CD4-positive, CD25-positive, alpha-beta regulatory T cell (primary cell): ENCODE results near the gene NUDCD3. TPM values are rescaled to one million over a fixed set of nuclear protein-coding genes. Genes with fewer than 3 reads are reported as not detected.
"Not testable (repeated sequence)": the region's sequence is repeated elsewhere in the genome, so short reads cannot be mapped to it uniquely, and the experiment has no call there.

Experiments
- ATAC-seq, 2 donors: fragments of 150-1000 bp; cut with Tn5 transposase; one replicate each; pipeline ENCODE4 v1.10.0; 2021; ENCODE audit warnings: low read depth in 2 of 2, moderate number of reproducible peaks in 2 of 2, moderate library complexity in 1 of 2
- DNase-seq, 3 donors: peaks; one replicate each; pipeline versions ENCODE4 v3.0.0 to v3.0.0-alpha.2; 2012 to 2022; ENCODE audit warnings: mixed read lengths in 1 of 3
- H3K27ac ChIP-seq: one replicate; pipeline ENCODE4 v1.7.0; 2013; ENCODE audit warnings: mild to moderate bottlenecking, low read length; ENCODE audit not compliant: insufficient read depth, poor library complexity, severe bottlenecking
- H3K27me3 ChIP-seq: one replicate; pipeline ENCODE4 v1.7.0; 2013; ENCODE audit warnings: low read length; ENCODE audit not compliant: control insufficient read depth, insufficient read depth
- H3K36me3 ChIP-seq: one replicate; pipeline ENCODE4 v1.7.0; 2013; ENCODE audit warnings: mild to moderate bottlenecking, low read length, moderate library complexity; ENCODE audit not compliant: control insufficient read depth, insufficient read depth
- H3K4me1 ChIP-seq: 2 replicates; pipeline ENCODE4 v1.7.0; 2013; ENCODE audit warnings: mild to moderate bottlenecking, low read length; ENCODE audit not compliant: insufficient read depth, control insufficient read depth, poor library complexity, severe bottlenecking
- H3K4me3 ChIP-seq: one replicate; pipeline ENCODE4 v1.7.0; 2013; ENCODE audit warnings: low read depth, mild to moderate bottlenecking, low read length, moderate library complexity
- H3K9me3 ChIP-seq, 2 experiments: 1 replicate in 1 of 2; 2 replicates in 1 of 2; pipeline ENCODE4 v1.7.0; 2013; ENCODE audit warnings: low read length in 2 of 2, mild to moderate bottlenecking in 1 of 2, moderate library complexity in 1 of 2; ENCODE audit not compliant: control insufficient read depth in 2 of 2
- H3K27ac Mint-ChIP-seq, 3 donors: one replicate each; pipeline ENCODE4 v1.8.0; 2020 to 2022; ENCODE audit warnings: mild to moderate bottlenecking in 3 of 3, mixed read lengths in 3 of 3, moderate library complexity in 2 of 3
- H3K27me3 Mint-ChIP-seq: one replicate; pipeline ENCODE4 v1.8.0; 2022; ENCODE audit warnings: mild to moderate bottlenecking, mixed read lengths
- H3K36me3 Mint-ChIP-seq: one replicate; pipeline ENCODE4 v1.8.0; 2020; ENCODE audit warnings: mixed read lengths
- H3K4me1 Mint-ChIP-seq, 4 donors: one replicate each; pipeline ENCODE4 v1.8.0; 2020 to 2022; ENCODE audit warnings: mixed read lengths in 4 of 4, mild to moderate bottlenecking in 1 of 4
- H3K4me3 Mint-ChIP-seq, 4 donors: one replicate each; pipeline ENCODE4 v1.8.0; 2020 to 2022; ENCODE audit warnings: mild to moderate bottlenecking in 4 of 4, mixed read lengths in 4 of 4, moderate library complexity in 3 of 4
- H3K9me3 Mint-ChIP-seq, 7 donors: one replicate each; pipeline ENCODE4 v1.8.0; 2020 to 2022; ENCODE audit warnings: mixed read lengths in 7 of 7, mild to moderate bottlenecking in 3 of 7, moderate library complexity in 2 of 7
- polyA plus RNA-seq, 4 donors: library from polyadenylated mRNA; unstranded; fragments of 300-500 nt; fragmentation: Illumina TruSeq; gene quantifications; one replicate each; pipeline ENCODE4 v1.2.3, GENCODE V29; 2021
- total RNA-seq: library from RNA; stranded (reverse); gene quantifications from one replicate; pipeline ENCODE4 v1.2.3, GENCODE V29; 2022

NUDCD3 gene
- total and polyA plus RNA-seq, 5 donors from 2014 or later = 55.6 to 85.6 (median 70.1) TPM

GRCh38 chr7:44424762-44425161, 65.7 kb downstream of the NUDCD3 start:
- not testable (repeated sequence) for H3K27ac Mint-ChIP-seq, ATAC-seq, H3K27ac ChIP-seq, H3K9me3 Mint-ChIP-seq, H3K4me3 Mint-ChIP-seq, DNase-seq, H3K4me3 ChIP-seq, H3K9me3 ChIP-seq, H3K27me3 ChIP-seq, H3K27me3 Mint-ChIP-seq, H3K4me1 ChIP-seq
- Mint-ChIP-seq H3K4me1 (peaks cover 7 to 58% (median 45%) of the 10 kb centered on the region in 4 donors), H3K36me3 (peaks cover 58% of the 10 kb centered on the region)
- H3K36me3 ChIP-seq = peaks cover 24% of the 10 kb centered on the region

DNA sequence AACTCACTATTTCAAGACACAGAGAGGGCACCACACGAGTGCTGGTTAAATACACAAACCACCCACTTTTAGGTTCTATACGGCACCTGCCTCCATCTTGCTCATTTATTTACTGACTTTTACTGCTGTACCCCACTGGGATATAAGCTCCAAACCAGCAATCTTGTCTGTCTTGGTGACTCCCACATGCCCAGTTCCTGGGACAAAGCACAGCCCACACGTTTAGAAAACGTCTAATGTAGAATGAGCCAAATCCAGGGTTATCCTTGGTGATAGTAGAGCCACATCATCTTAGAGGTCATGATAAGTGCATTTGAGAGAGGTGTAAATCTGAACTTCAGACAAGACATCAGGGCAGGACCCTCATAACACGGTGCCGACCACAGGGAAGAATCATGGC, 73.5 kb downstream of the NUDCD3 start:
- Histone ChIP-seq H3K27me3 (no peaks in the 10 kb centered on the region), H3K9me3 (no peaks in the 10 kb centered on the region), H3K4me3 (no peak overlapping the region), H3K36me3 (peaks cover 46% of the 10 kb centered on the region), H3K27ac (no peak overlapping the region), H3K4me1 (no peaks in the 10 kb centered on the region)
- H3K27me3 Mint-ChIP-seq = no peaks in the 10 kb centered on the region
- H3K36me3 Mint-ChIP-seq = peaks cover 47% of the 10 kb centered on the region
- peaks cover 25 to 54% (median 42%) of the 10 kb centered on the region in 4 donors for H3K4me1 Mint-ChIP-seq
- H3K27ac Mint-ChIP-seq = peak overlapping the region in 1 of 3 donors; percentile 57
- H3K9me3 Mint-ChIP-seq = no peaks in the 10 kb centered on the region
- no peak overlapping the region for H3K4me3 Mint-ChIP-seq
- ATAC-seq (no peak), DNase-seq (no peak)

GRCh38 chr7:44415510-44415909, 74.9 kb downstream of the NUDCD3 start:
- ATAC-seq = no peak

GRCh38 chr7:44415047-44415446, 75.4 kb downstream of the NUDCD3 start:
- ATAC-seq (no peak), DNase-seq (no peak)
- Histone ChIP-seq H3K4me1 (no peaks in the 10 kb centered on the region), H3K27me3 (no peaks in the 10 kb centered on the region), H3K4me3 (no peak overlapping the region), H3K36me3 (peaks cover 55% of the 10 kb centered on the region), H3K27ac (no peak overlapping the region), H3K9me3 (no peaks in the 10 kb centered on the region)
- Mint-ChIP-seq H3K27ac (peak overlapping the region in 2 of 3 donors; percentile 52 to 71), H3K4me1 (peaks cover 24 to 54% (median 35%) of the 10 kb centered on the region in 4 donors), H3K27me3 (no peaks in the 10 kb centered on the region), H3K36me3 (peaks cover 48% of the 10 kb centered on the region), H3K4me3 (no peak overlapping the region), H3K9me3 (no peaks in the 10 kb centered on the region)

More at GRCh38 chr7:44415510-44415909, 74.9 kb downstream of the NUDCD3 start:
- no peak for DNase-seq
- Mint-ChIP-seq H3K9me3 (no peaks in the 10 kb centered on the region), H3K36me3 (peaks cover 52% of the 10 kb centered on the region), H3K27ac (peak overlapping the region in 1 of 3 donors; percentile 52), H3K4me3 (no peak overlapping the region), H3K4me1 (peaks cover 28 to 54% (median 38%) of the 10 kb centered on the region in 4 donors), H3K27me3 (no peaks in the 10 kb centered on the region)
- H3K27ac ChIP-seq = no peak overlapping the region
- H3K27me3 ChIP-seq = no peaks in the 10 kb centered on the region
- H3K9me3 ChIP-seq = no peaks in the 10 kb centered on the region
- no peak overlapping the region for H3K4me3 ChIP-seq
- H3K36me3 ChIP-seq = peaks cover 55% of the 10 kb centered on the region
- no peaks in the 10 kb centered on the region for H3K4me1 ChIP-seq

DNA sequence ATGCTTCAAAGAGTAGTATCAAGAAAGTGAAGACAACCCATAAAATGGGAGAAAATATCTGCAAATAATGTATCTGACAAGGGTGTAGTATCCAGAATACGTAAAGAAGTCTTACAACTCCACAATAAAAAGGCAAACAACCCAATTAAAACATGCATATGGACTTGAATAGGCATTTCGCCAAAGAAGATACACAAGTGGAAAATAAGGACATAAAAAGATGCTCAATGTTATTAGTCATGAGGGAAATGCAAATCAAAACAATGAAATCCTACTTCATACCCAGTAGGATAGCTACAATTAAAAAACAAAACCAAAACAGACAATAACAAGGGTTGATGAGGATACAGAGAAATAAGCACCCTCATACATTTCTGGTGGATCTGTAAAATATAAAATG, 79.2 kb downstream of the NUDCD3 start:
- Mint-ChIP-seq H3K27ac (no peak overlapping the region), H3K36me3 (peaks cover 38% of the 10 kb centered on the region), H3K9me3 (peaks cover 0 to 2% (median 0%) of the 10 kb centered on the region in 7 donors), H3K27me3 (no peaks in the 10 kb centered on the region), H3K4me3 (no peak overlapping the region), H3K4me1 (peaks cover 33 to 54% (median 39%) of the 10 kb centered on the region in 4 donors)
- H3K27ac ChIP-seq = no peak overlapping the region
- no peak for DNase-seq
- H3K4me1 ChIP-seq = no peaks in the 10 kb centered on the region
- no peak overlapping the region for H3K4me3 ChIP-seq
- no peaks in the 10 kb centered on the region for H3K27me3 ChIP-seq
- no peaks in the 10 kb centered on the region for H3K9me3 ChIP-seq
- ATAC-seq = no peak
- H3K36me3 ChIP-seq = peaks cover 36% of the 10 kb centered on the region

GRCh38 chr7:44408596-44408995, 81.9 kb downstream of the NUDCD3 start:
- H3K36me3 Mint-ChIP-seq = peaks cover 32% of the 10 kb centered on the region
- no peaks in the 10 kb centered on the region for H3K4me1 ChIP-seq
- H3K4me3 ChIP-seq = no peak overlapping the region
- H3K27ac Mint-ChIP-seq = no peak overlapping the region
- ATAC-seq (no peak), DNase-seq (no peak)
- peaks cover 0 to 2% (median 0%) of the 10 kb centered on the region in 7 donors for H3K9me3 Mint-ChIP-seq
- H3K27me3 Mint-ChIP-seq = no peaks in the 10 kb centered on the region
- no peak overlapping the region for H3K27ac ChIP-seq
- no peaks in the 10 kb centered on the region for H3K9me3 ChIP-seq
- H3K4me3 Mint-ChIP-seq = no peak overlapping the region
- peaks cover 27 to 39% (median 30%) of the 10 kb centered on the region in 4 donors for H3K4me1 Mint-ChIP-seq
- peaks cover 47% of the 10 kb centered on the region for H3K36me3 ChIP-seq
- no peaks in the 10 kb centered on the region for H3K27me3 ChIP-seq

- no peak for ATAC-seq
- no peak for DNase-seq
- no peaks in the 10 kb centered on the region for H3K4me1 ChIP-seq
- H3K9me3 ChIP-seq = no peaks in the 10 kb centered on the region
- H3K4me3 Mint-ChIP-seq = no peak overlapping the region
- no peak overlapping the region for H3K4me3 ChIP-seq
- peaks cover 9 to 14% (median 12%) of the 10 kb centered on the region in 4 donors for H3K4me1 Mint-ChIP-seq
- H3K36me3 ChIP-seq = peaks cover 73% of the 10 kb centered on the region
- H3K9me3 Mint-ChIP-seq = peaks cover 0 to 2% (median 0%) of the 10 kb centered on the region in 7 donors
- no peaks in the 10 kb centered on the region for H3K27me3 ChIP-seq
- peaks cover 23% of the 10 kb centered on the region for H3K36me3 Mint-ChIP-seq
- no peaks in the 10 kb centered on the region for H3K27me3 Mint-ChIP-seq
- H3K27ac Mint-ChIP-seq = no peak overlapping the region
- H3K27ac ChIP-seq = no peak overlapping the region
These were observed 86.7 kb downstream of the NUDCD3 start for GRCh38 chr7:44403775-44404174.

- no peaks in the 10 kb centered on the region for H3K9me3 ChIP-seq
- H3K27me3 ChIP-seq = no peaks in the 10 kb centered on the region
- H3K4me3 Mint-ChIP-seq = no peak overlapping the region
- H3K36me3 ChIP-seq = peaks cover 75% of the 10 kb centered on the region
- peaks cover 9 to 13% (median 10%) of the 10 kb centered on the region in 4 donors for H3K4me1 Mint-ChIP-seq
- ATAC-seq = no peak
- peak overlapping the region in 2 of 3 donors; percentile 51 to 54 for H3K27ac Mint-ChIP-seq
- H3K36me3 Mint-ChIP-seq = peaks cover 28% of the 10 kb centered on the region
- DNase-seq = no peak
- H3K27me3 Mint-ChIP-seq = no peaks in the 10 kb centered on the region
- H3K4me1 ChIP-seq = no peaks in the 10 kb centered on the region
- H3K27ac ChIP-seq = no peak overlapping the region
- no peak overlapping the region for H3K4me3 ChIP-seq
- peaks cover 0 to 2% (median 0%) of the 10 kb centered on the region in 7 donors for H3K9me3 Mint-ChIP-seq
These were observed 87.2 kb downstream of the NUDCD3 start for GRCh38 chr7:44403176-44403759.
